ENCODE data around the gene SMOC2.

The SMOC2 gene

GRCh38 chr6:168485818-168486217, 44.8 kb downstream of the SMOC2 start:
- DNase-seq (ENCODE audit: low read depth): no peak

- no peak for DNase-seq (ENCODE audit: low read depth)
Observed at GRCh38 chr6:168490757-168491156, 49.8 kb downstream of the SMOC2 start.

- DNase-seq (ENCODE audit: low read depth): no peak
Observed at GRCh38 chr6:168493976-168494375, 53.0 kb downstream of the SMOC2 start.

GRCh38 chr6:168494726-168495125, 53.7 kb downstream of the SMOC2 start:
- DNase-seq (ENCODE audit: low read depth): no peak

- no peak for DNase-seq (ENCODE audit: low read depth)
Observed at GRCh38 chr6:168495133-168495532, 54.1 kb downstream of the SMOC2 start.

GRCh38 chr6:168495636-168496035, 54.7 kb downstream of the SMOC2 start:
- no peak for DNase-seq (ENCODE audit: low read depth)

GRCh38 chr6:168496139-168496996, 55.4 kb downstream of the SMOC2 start:
- no peak for DNase-seq (ENCODE audit: low read depth)

GRCh38 chr6:168496997-168497331, 56.0 kb downstream of the SMOC2 start:
- DNase-seq (ENCODE audit: low read depth): no peak

- no peak for DNase-seq (ENCODE audit: low read depth)
Observed at GRCh38 chr6:168497381-168497780, 56.4 kb downstream of the SMOC2 start.

GRCh38 chr6:168498161-168498843, 57.3 kb downstream of the SMOC2 start:
- DNase-seq (ENCODE audit: low read depth): no peak

GRCh38 chr6:168499045-168499650, 58.2 kb downstream of the SMOC2 start:
- DNase-seq (ENCODE audit: low read depth): no peak

- no peak for DNase-seq (ENCODE audit: low read depth)
Observed at GRCh38 chr6:168500519-168500918, 59.5 kb downstream of the SMOC2 start.

GRCh38 chr6:168501561-168501960, 60.6 kb downstream of the SMOC2 start:
- no peak for DNase-seq (ENCODE audit: low read depth)

- no peak for DNase-seq (ENCODE audit: low read depth)
Observed at GRCh38 chr6:168504366-168504765, 63.4 kb downstream of the SMOC2 start.

- DNase-seq (ENCODE audit: low read depth): no peak
Observed at GRCh38 chr6:168506460-168506859, 65.5 kb downstream of the SMOC2 start.

GRCh38 chr6:168507297-168507696, 66.3 kb downstream of the SMOC2 start:
- DNase-seq (ENCODE audit: low read depth): no peak

- DNase-seq (ENCODE audit: low read depth): no peak
Observed at GRCh38 chr6:168507730-168508129, 66.7 kb downstream of the SMOC2 start.

- DNase-seq (ENCODE audit: low read depth): no peak
Observed at GRCh38 chr6:168508903-168509302, 67.9 kb downstream of the SMOC2 start.

- DNase-seq (ENCODE audit: low read depth): no peak
Observed at GRCh38 chr6:168513766-168514165, 72.8 kb downstream of the SMOC2 start.

GRCh38 chr6:168514216-168514615, 73.2 kb downstream of the SMOC2 start:
- DNase-seq (ENCODE audit: low read depth): no peak

- no peak for DNase-seq (ENCODE audit: low read depth)
Observed at GRCh38 chr6:168515376-168515775, 74.4 kb downstream of the SMOC2 start.

GRCh38 chr6:168516944-168517741, 76.2 kb downstream of the SMOC2 start:
- DNase-seq (ENCODE audit: low read depth): no peak
